ENCODE results near the gene DPP10. TPM values are rescaled to one million over a fixed set of nuclear protein-coding genes. Genes with fewer than 3 reads are reported as not detected.
"Not testable (repeated sequence)": the region's sequence is repeated elsewhere in the genome, so short reads cannot be mapped to it uniquely, and the experiment has no call there.

Gene DPP10
- total RNA-seq, 2 experiments from 2014 or later: not detected

DNA sequence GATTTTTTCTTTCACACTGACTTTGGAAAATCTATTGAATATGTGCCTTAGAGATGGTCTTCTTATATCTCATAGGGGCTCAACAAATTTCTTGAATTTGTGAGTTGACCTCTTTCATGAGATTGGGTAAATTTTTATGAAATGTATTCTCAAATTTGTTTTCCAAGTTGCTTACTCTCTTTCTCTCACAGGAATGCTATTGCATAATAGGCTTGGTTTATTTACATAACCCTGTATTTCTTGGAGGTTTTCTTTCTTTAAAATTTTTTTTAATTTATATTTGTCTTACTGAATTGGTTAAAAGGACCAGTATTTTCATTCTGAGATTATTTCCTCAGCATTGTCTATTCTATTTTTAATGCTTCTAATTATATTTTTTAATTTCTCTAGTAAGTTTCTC lies 917.1 kb downstream of the DPP10 start:
- POLR2A ChIA-PET: no interaction called here
- CTCF ChIA-PET: no interaction called here

DNA sequence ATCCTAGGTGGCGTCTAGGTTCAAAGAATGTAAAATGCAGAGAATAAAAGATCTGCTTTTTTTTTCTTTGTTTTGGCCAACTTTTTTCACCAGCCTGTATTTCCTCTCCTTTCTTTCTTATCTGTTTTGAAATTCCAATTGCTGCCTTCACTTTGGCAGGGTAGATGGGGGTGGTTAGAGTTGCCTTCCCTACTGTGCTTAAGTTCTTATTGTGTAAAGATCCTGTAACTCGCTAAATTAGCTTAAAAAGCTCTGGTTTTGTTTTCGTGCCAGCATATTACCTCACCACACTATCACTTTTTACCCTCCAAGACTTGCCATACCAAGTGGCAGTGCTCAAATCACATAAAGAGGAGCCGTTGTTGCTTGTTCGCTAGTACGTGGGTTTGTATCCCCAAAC lies 921.7 kb downstream of the DPP10 start:
- ChIA-PET POLR2A (no interaction called here), CTCF (no interaction called here)

DNA sequence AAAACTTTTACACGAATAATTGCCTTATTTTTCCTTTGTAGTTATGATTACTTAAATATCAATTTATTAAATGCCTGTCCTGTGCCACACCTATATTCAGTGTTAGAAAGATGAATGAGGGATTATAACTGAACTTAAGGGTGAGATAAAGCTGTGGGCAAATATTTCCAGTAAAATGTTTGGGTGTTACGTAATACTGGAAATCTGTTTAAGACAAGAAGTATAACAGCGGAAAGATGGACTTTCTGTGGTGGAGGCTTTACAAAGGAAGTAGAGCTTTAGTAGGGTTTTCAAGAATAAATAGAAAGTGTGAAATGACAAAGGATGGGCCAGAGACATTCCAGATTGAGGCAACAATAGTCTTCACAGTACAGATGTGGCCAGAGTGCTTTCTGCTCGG lies 927.0 kb downstream of the DPP10 start:
- CTCF ChIA-PET: no interaction called here
- POLR2A ChIA-PET: no interaction called here

DNA sequence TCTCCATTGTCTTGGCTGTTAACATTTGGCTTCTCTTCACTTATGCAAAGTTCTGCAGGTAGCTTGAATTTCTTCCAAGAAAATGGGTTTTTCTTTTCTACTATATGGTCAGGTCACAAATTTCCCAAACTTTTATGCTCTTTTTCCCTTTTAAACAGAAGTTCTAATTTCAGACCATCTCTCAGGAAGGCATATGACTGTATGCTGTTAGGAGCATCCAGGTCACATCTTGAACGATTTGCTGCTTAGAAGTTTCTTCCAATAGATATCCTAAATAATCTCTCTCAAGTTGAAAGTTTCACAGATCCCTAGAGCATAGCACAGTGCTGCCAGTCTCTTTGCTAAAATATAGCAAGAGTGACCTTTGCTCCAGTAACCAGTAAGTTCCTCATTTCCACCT lies 932.5 kb downstream of the DPP10 start:
- ChIA-PET CTCF (no interaction called here), POLR2A (no interaction called here)

DNA sequence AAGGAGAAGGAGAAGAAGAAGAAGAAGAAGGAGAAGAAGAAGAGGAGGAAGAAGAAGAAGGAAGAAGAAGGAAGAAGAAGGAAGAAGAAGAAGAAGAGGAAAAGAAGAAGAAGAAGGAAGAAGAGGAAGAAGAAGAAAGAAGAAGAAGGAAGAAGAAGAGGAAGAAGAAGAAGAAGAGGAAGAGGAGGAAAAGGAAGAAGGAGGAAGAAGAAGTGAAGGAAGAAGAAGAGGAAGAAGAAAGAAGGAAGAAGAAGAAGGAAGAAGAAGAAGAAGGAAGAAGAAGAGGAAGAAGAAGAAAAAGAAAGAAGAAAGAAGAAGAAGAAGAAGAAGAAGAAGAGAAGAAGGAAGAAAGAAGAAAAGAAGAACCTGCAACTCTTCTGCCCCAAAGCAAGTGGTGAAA lies 942.0 kb downstream of the DPP10 start:
- CTCF ChIA-PET: no interaction called here
- POLR2A ChIA-PET: no interaction called here

DNA sequence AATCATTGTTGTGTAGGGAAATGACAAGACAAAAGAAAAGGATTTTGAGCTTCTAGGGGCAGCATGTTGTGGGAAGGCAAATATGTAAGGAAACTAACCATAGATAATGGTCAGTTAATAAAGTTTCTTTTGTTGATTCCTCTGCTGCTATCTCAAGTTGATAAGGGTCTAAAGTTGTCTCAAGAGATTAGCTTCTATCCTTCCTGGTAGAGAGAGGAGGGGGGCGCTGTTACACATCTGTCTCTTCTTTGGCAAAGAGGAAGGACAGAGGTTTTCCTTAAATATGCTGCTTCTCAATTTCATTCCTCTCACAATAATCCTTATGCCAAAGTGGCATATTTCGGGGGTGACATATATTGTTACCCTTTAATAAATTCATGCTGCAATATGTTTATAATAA lies 944.0 kb downstream of the DPP10 start:
- ChIA-PET CTCF (no interaction called here), POLR2A (no interaction called here)

DNA sequence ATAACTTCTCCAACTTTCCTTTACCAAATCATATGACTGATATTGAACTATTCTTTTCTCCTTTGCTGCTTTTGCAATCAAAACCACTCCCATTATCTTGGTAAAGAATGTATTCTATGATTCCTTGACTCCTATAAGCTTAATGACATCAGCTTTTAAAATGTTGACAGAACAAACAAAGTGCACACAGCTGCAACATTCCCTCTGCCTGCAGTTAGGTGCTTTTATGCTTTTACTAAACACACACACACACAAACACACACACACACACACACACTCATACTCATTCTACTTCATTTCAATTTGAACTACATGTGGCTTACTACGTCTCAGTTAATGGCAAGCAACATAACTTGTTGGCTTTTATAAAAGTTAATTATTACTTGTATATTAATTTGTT lies 946.6 kb downstream of the DPP10 start:
- ChIA-PET POLR2A (no interaction called here), CTCF (no interaction called here)

DNA sequence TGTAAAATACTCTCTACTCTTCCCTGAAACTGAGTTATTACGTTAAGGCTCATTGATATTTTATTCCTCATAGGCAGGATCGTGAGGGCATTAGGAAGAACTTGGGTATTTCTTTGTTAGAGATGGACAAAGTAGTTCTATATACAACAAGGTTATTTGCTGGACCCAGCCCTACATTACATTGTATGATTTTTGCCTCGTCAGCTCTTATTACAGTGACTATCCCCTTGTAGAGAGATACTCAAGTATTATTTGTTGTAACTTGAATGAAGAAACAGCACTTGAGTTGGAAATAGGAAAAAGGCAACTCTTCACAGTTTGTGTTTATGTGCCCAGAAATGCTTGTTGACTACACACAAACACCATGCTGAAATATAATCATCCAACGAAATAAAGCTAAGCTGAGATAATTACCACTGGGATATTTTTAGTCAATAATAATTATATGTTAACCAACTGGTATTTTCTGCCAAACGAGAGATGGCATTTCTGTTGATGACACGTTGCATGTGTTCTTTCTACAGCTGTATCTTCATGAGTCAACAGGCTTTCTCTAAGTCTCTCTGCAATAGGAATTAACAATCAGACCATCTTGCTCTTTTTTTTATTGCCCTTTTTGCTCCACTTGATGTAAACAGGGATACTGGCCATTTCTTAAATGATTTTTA lies 947.6 kb downstream of the DPP10 start:
- POLR2A ChIA-PET: no interaction called here
- CTCF ChIA-PET: no interaction called here

DNA sequence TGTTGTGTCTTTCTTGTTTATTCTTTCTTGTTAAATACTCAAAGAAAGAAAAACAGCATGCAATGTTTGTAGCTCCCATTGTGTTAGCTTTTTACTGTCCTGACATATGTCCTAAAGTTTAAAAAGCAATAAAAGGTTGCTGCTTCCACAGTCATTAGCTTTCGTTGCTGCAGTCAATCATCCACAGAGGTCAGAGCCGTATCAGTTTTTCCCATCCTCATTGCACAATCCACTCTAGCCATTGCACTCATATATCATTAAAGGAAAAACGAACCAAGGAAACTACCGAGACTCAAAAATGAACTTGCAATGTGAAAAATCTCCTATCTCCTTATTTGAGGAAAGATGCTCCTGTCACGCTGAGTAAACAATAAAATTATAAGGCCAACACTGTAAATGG lies 954.1 kb downstream of the DPP10 start:
- ChIA-PET CTCF (no interaction called here), POLR2A (no interaction called here)

DNA sequence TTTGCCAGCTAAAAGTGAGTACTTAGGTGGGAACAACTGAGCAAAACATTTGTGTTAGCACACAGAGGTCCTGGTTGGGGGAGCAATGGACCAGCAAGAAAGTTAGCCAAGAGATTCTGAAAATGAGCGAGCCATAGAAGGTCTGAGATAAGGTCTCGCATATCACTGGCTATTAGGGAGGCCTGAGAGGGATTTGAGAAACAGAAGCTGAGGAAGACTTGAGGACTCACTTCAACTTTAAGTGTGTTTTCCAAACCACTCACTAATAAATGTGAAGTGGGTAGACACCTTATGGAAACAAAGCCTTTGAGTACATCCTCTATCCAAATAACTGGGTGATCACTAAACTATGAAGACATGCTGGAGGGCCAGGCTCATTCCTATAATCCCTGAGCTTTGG lies 958.5 kb downstream of the DPP10 start:
- POLR2A ChIA-PET: no interaction called here
- CTCF ChIA-PET: no interaction called here

DNA sequence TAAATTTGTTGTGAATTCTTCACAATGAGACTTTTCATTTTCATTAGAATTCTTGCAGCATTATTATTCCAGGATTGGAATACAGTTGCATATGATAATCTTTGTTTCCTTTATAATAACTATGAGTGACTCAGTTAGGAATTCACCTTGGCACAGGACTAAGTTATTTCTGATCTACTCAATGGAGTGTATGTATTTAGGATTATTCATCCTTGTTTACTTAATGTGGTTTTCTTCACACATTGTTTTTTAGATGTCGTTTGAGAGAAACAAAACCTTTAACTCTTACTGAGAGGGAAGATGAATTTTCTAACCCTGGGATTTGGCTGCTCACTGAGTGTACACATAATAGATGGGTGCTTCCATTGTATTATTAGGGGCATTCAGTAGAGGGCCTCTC lies 970.1 kb downstream of the DPP10 start:
- ChIA-PET CTCF (no interaction called here), POLR2A (no interaction called here)

DNA sequence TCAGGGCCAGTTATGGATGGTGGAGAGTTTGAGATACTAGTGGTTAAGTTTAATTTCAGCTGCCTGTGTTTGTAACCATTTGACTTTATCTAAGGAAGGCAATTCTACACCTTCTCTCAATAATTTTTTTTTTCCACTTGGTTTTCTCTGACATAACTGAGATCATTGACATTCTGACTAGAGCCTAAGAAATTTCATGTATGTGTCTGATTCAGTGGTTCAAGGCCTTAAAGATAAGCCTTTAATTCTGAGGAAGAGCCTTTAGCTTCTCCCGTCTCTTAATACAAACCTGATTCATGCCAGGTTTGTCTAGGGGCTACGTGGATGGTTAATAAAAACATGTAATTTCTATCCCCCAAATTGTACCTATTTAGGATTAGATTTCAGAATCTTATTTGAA lies 971.4 kb downstream of the DPP10 start:
- ChIA-PET CTCF (no interaction called here), POLR2A (no interaction called here)

DNA sequence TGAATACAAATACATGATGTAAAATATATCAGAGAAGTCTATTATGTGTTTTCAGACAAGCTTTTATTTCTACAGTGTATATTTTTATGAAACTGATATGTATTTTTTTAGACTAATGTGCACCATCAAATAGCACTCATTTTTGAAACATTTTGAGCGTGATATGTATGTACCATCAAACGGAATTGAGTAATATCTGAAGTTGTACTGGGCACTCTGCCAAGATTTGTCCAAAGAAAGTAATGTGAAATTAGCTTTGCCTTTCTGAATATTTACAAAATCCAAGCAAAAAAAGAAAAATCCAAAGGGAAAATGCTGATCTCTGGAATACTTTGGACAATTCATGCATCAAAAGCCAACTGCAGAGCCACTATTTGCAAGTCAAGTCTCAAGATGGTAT lies 972.0 kb downstream of the DPP10 start:
- CTCF ChIA-PET: no interaction called here
- POLR2A ChIA-PET: no interaction called here

DNA sequence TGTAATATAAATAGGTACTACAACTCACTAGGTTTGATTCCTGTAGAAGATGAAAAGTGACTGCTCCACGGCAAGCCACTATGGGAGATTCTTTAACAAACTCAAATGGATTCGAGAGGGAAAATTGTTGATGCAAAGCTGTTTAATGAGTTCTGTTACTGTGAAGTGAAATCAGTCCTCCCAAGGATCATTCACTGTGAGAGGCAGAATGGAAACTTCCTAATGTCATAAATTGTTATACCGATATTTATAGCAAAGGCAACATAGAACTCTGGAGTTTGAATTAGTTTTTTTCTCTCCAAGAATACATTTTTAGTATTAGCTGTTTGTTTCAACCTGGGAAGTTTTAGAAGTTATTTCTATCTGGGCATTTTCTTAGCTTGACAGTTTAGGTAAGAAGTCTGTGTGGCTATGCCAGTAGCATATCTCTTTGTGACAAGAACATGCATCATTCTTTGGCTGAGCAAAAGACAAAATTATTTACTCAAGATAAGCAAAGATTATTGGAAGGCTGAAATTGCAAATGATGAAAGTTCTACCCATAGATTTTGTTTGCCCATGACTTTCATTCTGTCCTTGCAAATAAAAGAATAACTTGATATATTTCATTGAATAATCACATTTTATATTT lies 979.7 kb downstream of the DPP10 start:
- POLR2A ChIA-PET: no interaction called here

DNA sequence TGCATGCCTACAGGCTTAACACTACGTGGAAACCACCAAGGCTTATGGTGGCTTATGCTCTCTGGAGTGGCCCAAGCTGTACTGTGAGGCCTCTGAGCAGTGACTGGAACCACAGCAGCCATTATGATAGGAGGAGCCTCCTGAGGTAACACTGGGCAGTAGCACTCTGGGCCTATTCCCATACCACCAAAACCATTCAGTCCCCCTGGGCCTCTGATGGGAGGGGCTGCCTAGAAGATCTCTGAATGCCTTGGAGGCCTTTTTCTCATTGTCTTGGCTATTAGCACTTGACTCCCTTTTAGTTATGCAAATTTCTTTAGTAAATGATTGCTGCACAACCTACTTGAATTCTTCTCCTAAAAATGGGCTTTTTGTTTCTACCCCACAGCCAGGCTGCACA lies 985.0 kb downstream of the DPP10 start:
- ChIA-PET POLR2A (no interaction called here), CTCF (no interaction called here)

More for the DNA sequence above, 979.7 kb downstream of the DPP10 start:
- CTCF ChIA-PET: no interaction called here

DNA sequence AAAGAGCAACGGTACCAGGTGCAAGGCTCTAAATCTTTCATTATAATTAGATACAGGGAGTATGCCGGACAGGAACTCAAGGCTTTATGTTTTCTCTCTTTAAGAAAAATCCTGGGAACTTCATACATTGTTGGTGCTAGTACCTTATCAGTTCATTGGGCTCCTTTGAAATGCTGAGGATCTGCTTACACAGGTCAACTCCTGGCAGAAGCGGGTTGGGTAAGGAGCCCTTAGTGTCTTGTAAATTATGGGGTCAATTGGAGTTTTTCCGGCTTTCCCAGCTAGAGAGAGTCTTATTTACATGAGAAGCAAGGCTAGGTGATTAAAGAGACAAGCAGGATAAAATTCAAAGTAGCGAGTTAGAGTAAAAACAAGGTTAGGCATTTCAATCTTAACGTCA lies 998.3 kb downstream of the DPP10 start:
- POLR2A ChIA-PET, CTCF ChIA-PET: not testable (repeated sequence)

DNA sequence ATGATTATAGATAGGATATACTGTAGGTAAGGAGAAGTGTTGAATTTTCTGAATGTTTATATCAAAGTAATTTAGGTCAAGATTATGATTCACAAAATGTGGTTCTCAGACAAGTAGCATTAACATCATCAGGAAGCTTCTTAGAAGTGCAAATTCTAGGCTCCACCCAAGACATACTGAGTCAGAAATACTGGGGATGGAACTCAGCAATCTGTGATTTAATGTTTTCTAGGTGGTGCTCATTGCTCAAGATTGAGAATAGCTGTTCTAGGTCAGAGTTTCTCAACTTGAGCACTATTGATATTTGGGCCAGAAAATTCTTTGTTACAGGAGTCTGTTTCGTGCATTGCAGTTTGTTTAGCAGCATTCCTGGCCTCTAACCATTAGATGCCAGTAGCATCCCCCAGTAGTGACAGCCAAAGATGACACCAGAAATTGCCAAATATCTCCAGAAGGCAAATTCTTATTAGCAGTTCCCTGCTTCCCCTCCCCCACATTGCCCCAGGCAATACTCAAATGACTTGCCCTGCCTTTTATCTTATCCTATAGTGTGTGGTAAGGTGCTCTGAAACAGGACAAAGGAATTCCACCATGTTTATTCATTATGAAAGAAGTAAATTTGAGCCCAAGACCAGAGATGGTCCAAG lies 1001.2 kb downstream of the DPP10 start:
- POLR2A ChIA-PET: no interaction called here

DNA sequence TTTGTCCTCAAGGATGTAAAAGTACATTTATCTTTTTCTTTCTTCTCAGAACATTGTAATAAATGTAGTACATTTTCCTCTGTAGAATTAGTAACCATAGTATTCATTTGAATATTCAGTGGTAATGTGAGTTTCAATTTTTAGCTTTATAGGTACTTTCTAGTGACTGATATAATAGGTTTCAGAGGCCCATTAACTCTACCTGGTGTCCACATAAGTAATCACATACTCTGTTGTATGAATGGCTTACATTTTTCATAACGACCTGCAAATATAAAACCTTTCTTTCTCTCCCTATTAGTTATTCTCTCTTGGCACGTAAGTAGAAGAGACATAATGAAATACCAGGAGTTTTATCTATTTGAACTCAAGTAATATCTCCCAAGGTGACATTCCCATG lies 1017.6 kb downstream of the DPP10 start:
- ChIA-PET CTCF (no interaction called here), POLR2A (no interaction called here)

More for the DNA sequence above, 1001.2 kb downstream of the DPP10 start:
- CTCF ChIA-PET: no interaction called here

DNA sequence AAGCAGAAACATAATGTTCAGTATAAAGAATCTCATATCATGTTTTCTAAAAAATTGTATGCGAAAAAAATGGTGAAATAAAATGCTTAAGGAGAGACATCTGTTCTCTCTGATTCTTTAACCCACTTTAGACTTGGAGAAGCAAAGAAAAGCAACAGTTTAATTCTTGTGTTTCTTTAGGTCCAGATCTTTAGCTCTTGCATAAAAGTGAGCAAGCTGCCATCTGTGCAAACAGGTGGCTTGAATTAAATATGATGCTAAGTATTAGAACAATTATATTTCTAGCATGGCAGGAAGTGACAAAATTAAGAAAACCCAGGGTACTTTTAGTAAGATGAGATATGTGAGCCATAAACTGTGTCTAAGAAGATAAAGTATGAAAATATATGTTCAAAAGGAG lies 1038.3 kb downstream of the DPP10 start:
- ChIA-PET CTCF (no interaction called here), POLR2A (no interaction called here)

DNA sequence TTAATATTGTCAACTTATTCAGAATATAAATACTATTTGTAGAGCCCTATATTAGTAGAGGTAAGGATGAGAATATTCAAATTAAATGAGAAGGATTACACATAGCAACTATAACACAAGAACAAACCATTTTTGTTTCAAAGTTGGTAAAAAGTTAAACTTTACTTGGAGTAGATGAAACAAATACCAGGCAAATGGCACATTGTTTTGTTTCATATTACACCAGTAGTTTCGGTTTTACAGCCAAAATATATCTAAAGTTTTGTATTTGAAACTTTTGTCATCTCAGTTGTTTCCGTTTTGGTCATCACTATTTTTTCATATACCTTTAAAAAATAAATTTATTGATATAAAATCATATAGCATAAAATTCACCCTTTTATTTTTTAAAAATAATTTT lies 1039.4 kb downstream of the DPP10 start:
- CTCF ChIA-PET: no interaction called here
- POLR2A ChIA-PET: no interaction called here

DNA sequence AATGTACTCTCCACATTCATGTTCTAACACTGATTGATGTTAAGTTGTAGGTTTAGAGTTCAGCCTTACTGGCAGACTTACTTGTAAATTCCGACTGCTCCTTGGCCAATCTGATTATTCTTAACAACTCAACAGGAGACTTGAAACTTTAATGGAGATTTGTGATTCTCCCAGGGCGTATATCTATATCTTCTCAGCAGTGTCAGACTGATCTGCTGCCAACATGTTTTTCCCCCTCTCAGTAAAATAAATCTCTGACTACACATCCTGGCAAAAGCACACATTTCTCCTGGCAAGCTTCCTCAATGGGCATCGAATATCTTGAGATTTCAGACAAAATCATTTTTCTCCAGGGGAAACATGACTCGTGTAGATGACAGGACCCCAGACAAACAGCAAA lies 1041.2 kb downstream of the DPP10 start:
- ChIA-PET CTCF (no interaction called here), POLR2A (no interaction called here)

DNA sequence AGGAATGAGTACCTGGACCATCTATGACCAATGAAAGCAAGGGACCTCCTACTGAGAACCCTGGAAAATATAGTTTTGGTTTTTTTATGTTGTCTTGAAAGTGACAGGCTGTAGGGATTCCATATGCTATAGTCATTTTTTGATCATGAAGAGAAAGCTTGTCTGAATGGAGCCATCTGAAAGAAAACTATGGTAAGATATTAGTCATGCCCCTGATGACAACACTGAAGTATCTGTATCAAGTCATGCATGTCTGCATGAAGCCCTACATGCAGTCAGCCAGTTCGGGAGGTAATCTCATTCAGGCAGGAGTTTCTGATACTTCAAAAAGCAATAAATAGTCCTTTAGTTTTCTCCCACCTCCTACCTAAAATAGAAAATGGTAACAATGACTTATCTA lies 1042.0 kb downstream of the DPP10 start:
- ChIA-PET POLR2A (no interaction called here), CTCF (no interaction called here)
